ENCODE data around the gene SEPTIN1. TPM values are rescaled to one million over a fixed set of nuclear protein-coding genes. Genes with fewer than 3 reads are reported as not detected.

The SEPTIN1 gene
- total and polyA plus RNA-seq, 2 donors (not counting 3 experiments of a cell fraction or from before 2014, with no cell fraction given), result 0.07 to 0.75 TPM

DNA sequence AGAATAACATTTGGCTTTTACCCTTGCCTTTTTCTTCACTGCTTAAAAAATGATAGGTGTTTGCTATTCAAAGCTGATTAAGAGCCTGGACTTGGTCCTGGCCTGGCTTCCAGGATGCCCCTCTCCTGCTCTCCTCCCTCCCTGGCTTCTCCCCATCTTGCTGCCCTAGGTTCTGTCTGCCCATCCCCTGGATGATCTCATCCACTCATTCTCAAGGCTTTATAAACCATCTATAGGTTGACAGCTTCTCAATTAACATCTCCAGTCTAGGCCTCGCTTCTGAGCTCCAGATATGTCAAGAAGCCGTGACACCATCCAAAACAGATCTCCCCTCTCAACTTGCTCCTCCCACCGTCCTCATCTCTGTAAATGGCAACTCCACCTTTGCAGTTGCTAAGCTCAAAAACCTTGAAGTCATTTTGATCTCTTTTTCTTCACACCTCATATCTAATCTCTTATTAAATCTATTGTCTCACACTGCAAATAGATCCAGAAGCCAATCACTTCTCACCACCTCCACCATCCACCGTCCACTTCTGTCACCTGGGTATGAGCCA, 33.8 kb upstream of the SEPTIN1 start:
- no peaks in the 10 kb centered on the region for H3K27me3 ChIP-seq (ENCODE audit: control insufficient read depth in 2 of 2, insufficient read depth in 2 of 2, low read length in 2 of 2)
- no peak overlapping the region for H3K9ac ChIP-seq (replicated peaks; ENCODE audit: extremely low read depth, insufficient read depth, low read length)
- no peak for DNase-seq (ENCODE audit: low read depth, low spot score)
- peaks cover 3% of the 10 kb centered on the region for H3K4me1 ChIP-seq (ENCODE audit: control insufficient read depth, extremely low read depth, insufficient read depth, low read length)
- no peak for TF ChIP-seq POLR2AphosphoS5 (IDR thresholded peaks at IDR 0.05; ENCODE audit: insufficient read depth, low read depth, low read length)
- H4K20me1 ChIP-seq (replicated peaks; ENCODE audit: control insufficient read depth, extremely low read depth, insufficient read depth, low read length), result no peaks in the 10 kb centered on the region
- POLR2A ChIA-PET, result interaction anchor here (0.7 kb wide), 1 partner anchor 9 kb away, joined by 12 read pairs; no protein-coding TSS in a partner anchor
- peaks cover 1% of the 10 kb centered on the region for H3K79me2 ChIP-seq (ENCODE audit: control insufficient read depth, insufficient read depth, low read length)
- no peaks in the 10 kb centered on the region for H3K9me1 ChIP-seq (replicated peaks; ENCODE audit: control insufficient read depth, extremely low read depth, insufficient read depth, low read length)
- intact Hi-C loops (cut with micrococcal nuclease) (no loop called here), dilution Hi-C loops (cut with MboI; ENCODE audit: extremely low pct_ligation_motif_present, low sequenced_read_pairs) (no loop called here)
- no peak overlapping the region for H3K4me3 ChIP-seq (replicated peaks in 1 of 3; ENCODE audit: insufficient read depth in 1 of 3, low read depth in 1 of 3, low read length in 3 of 3)
- no peak overlapping the region for H3K4me2 ChIP-seq (ENCODE audit: insufficient read depth, low read length)
- CTCF ChIA-PET, result interaction anchor here (0.6 to 1.5 kb wide), 5 partner anchors 8 to 370 kb away, joined by 3 to 11 read pairs (median 4); partner anchors contain the start of genes DCTPP1, ZNF747 and ZNF771
- no TSS peak for BruUV-seq (replicated peaks)
- FAIRE-seq, result no peak
- H3K36me3 ChIP-seq (ENCODE audit: control insufficient read depth in 2 of 2, extremely low read depth in 1 of 2, insufficient read depth in 2 of 2, low read length in 2 of 2), result peaks cover 6 to 7% of the 10 kb centered on the region in 2 experiments
- no peak overlapping the region for H3K27ac ChIP-seq (ENCODE audit: insufficient read depth, low read depth, low read length)
- H2AFZ ChIP-seq (ENCODE audit: low read depth, low read length), result no peak overlapping the region
- H3K9me3 ChIP-seq (replicated peaks; ENCODE audit: control insufficient read depth, insufficient read depth, low read length), result no peaks in the 10 kb centered on the region

DNA sequence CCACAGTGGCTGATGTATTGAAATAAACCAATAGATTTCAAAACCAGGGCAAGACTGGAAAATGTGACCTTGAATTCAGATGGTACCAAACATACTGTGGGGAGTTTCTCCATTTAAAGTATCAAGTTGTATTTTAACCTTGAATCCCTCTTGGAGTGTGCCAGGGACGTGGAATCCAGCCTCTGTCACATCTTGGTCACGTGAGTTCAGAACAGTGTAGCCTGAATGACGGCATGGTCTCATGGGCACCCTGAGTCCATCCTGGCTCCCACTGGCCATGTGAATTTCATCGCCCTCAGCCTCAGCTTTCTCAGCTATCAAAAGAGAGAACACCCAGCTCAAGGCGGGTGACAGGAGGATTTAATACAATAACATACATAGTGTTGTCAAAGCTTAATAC, 31.8 kb upstream of the SEPTIN1 start:
- no peak overlapping the region for H3K4me2 ChIP-seq (ENCODE audit: insufficient read depth, low read length)
- BruUV-seq (replicated peaks), result no TSS peak
- TF ChIP-seq, protein P1, sequence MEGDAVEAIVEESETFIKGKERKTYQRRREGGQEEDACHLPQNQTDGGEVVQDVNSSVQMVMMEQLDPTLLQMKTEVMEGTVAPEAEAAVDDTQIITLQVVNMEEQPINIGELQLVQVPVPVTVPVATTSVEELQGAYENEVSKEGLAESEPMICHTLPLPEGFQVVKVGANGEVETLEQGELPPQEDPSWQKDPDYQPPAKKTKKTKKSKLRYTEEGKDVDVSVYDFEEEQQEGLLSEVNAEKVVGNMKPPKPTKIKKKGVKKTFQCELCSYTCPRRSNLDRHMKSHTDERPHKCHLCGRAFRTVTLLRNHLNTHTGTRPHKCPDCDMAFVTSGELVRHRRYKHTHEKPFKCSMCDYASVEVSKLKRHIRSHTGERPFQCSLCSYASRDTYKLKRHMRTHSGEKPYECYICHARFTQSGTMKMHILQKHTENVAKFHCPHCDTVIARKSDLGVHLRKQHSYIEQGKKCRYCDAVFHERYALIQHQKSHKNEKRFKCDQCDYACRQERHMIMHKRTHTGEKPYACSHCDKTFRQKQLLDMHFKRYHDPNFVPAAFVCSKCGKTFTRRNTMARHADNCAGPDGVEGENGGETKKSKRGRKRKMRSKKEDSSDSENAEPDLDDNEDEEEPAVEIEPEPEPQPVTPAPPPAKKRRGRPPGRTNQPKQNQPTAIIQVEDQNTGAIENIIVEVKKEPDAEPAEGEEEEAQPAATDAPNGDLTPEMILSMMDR (IDR thresholded peaks at IDR 0.05; ENCODE audit: extremely low read depth in 1 of 2, insufficient read depth in 1 of 2, low read depth in 1 of 2, low read length in 2 of 2), result no peak
- TF ChIP-seq POLR2A (IDR thresholded peaks at IDR 0.05; ENCODE audit: low read depth, low read length) (no peak), POLR2AphosphoS5 (IDR thresholded peaks at IDR 0.05; ENCODE audit: insufficient read depth, low read depth, low read length) (no peak), GATA2 (IDR thresholded peaks at IDR 0.05; ENCODE audit: insufficient read depth, insufficient read length, low read depth, low read length) (no peak), FOS (IDR thresholded peaks at IDR 0.05; ENCODE audit: borderline replicate concordance, insufficient read depth, low read length) (no peak), EZH2 (IDR thresholded peaks at IDR 0.05; ENCODE audit: borderline replicate concordance, low read depth, low read length, severe bottlenecking) (no peak), JUN (IDR thresholded peaks at IDR 0.05; ENCODE audit: borderline replicate concordance, insufficient read depth, insufficient read length, low read depth) (no peak)
- TF ChIP-seq, protein P2, sequence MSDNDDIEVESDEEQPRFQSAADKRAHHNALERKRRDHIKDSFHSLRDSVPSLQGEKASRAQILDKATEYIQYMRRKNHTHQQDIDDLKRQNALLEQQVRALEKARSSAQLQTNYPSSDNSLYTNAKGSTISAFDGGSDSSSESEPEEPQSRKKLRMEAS (IDR thresholded peaks at IDR 0.05; ENCODE audit: insufficient read depth, insufficient read length), result no peak
- H3K27ac ChIP-seq (ENCODE audit: insufficient read depth, low read depth, low read length), result no peak overlapping the region
- no peak overlapping the region for H2AFZ ChIP-seq (ENCODE audit: low read depth, low read length)
- H3K4me1 ChIP-seq (ENCODE audit: control insufficient read depth, extremely low read depth, insufficient read depth, low read length), result peaks cover 16% of the 10 kb centered on the region
- no peaks in the 10 kb centered on the region for H3K9me3 ChIP-seq (replicated peaks; ENCODE audit: control insufficient read depth, insufficient read depth, low read length)
- intact Hi-C loops (cut with micrococcal nuclease), result no loop called here
- dilution Hi-C loops (cut with MboI; ENCODE audit: extremely low pct_ligation_motif_present, low sequenced_read_pairs), result no loop called here
- FAIRE-seq, result no peak
- no peak overlapping the region for H3K9ac ChIP-seq (replicated peaks; ENCODE audit: extremely low read depth, insufficient read depth, low read length)
- DNase-seq (ENCODE audit: low read depth, low spot score), result no peak
- H3K9me1 ChIP-seq (replicated peaks; ENCODE audit: control insufficient read depth, extremely low read depth, insufficient read depth, low read length), result no peaks in the 10 kb centered on the region
- H3K36me3 ChIP-seq (ENCODE audit: control insufficient read depth in 2 of 2, extremely low read depth in 1 of 2, insufficient read depth in 2 of 2, low read length in 2 of 2), result peaks cover 6 to 9% of the 10 kb centered on the region in 2 experiments
- no peak overlapping the region for H3K4me3 ChIP-seq (replicated peaks in 1 of 3; ENCODE audit: insufficient read depth in 1 of 3, low read depth in 1 of 3, low read length in 3 of 3)
- ChIA-PET CTCF (no interaction called here), POLR2A (no interaction called here)
- H3K27me3 ChIP-seq (ENCODE audit: control insufficient read depth in 2 of 2, insufficient read depth in 2 of 2, low read length in 2 of 2), result no peaks in the 10 kb centered on the region
- peaks cover 1% of the 10 kb centered on the region for H3K79me2 ChIP-seq (ENCODE audit: control insufficient read depth, insufficient read depth, low read length)
- H4K20me1 ChIP-seq (replicated peaks; ENCODE audit: control insufficient read depth, extremely low read depth, insufficient read depth, low read length), result no peaks in the 10 kb centered on the region

All from endothelial cell of umbilical vein (primary cell).